Activated naive CD8-positive, alpha-beta T cell treated with anti-CD3 and anti-CD28 coated beads, Interleukin-2, amount 50 U/mL, for 24 hours (primary cell): ENCODE data around the gene MROH8.

Experiments used
- ATAC-seq: fragments of 150-1000 bp; cut with Tn5 transposase; one replicate; pipeline ENCODE4 v1.10.0; 2021
- DNase-seq: peaks from one replicate; pipeline ENCODE4 v3.0.0; 2021
- H3K27ac Mint-ChIP-seq: one replicate; pipeline ENCODE4 v1.8.0; 2021; ENCODE audit warnings: mild to moderate bottlenecking, mixed read lengths
- H3K27me3 Mint-ChIP-seq: one replicate; pipeline ENCODE4 v1.8.0; 2021; ENCODE audit warnings: mixed read lengths
- H3K36me3 Mint-ChIP-seq: one replicate; pipeline ENCODE4 v1.8.0; 2021; ENCODE audit warnings: low read depth, mixed read lengths
- H3K4me1 Mint-ChIP-seq: one replicate; pipeline ENCODE4 v1.8.0; 2021; ENCODE audit warnings: mixed read lengths
- H3K4me3 Mint-ChIP-seq: one replicate; pipeline ENCODE4 v1.8.0; 2021; ENCODE audit warnings: mild to moderate bottlenecking, moderate library complexity, mixed read lengths
- H3K9me3 Mint-ChIP-seq: one replicate; pipeline ENCODE4 v1.8.0; 2021; ENCODE audit warnings: mixed read lengths

The MROH8 gene

GRCh38 chr20:37178839-37179682 lies at the start of gene MROH8, which contains the start of gene RPN2:
TSS of gene MROH8 (minus strand) at chr20:37179548.
TSS of gene RPN2 (plus strand) at chr20:37179330. CDS start at chr20:37179357, 27 bp downstream.
- peak; percentile 95 for DNase-seq
- H3K27me3 Mint-ChIP-seq: no peaks in the 10 kb centered on the region

DNA sequence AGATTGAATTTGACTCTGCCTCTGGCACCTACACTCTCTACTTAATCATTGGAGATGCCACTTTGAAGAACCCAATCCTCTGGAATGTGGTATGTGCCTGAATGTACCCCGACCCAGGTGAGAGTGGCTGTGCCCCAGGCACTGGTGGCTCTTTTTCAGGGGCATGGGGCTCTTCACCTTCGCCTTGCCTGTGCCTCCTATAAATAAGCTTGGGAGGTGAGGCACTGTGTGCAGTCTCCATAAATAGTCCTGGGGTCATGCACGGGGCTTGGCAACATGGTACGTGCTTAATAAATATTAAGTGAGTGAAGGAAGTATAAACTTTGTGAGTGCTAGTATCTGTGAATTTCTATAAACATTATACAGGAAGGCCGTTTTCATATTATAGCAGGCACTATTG lies 49.3 kb upstream of the MROH8 start:
- Mint-ChIP-seq H3K36me3 (peaks cover 71% of the 10 kb centered on the region), H3K9me3 (no peaks in the 10 kb centered on the region), H3K4me3 (no peak overlapping the region), H3K27ac (no peak overlapping the region), H3K4me1 (no peaks in the 10 kb centered on the region), H3K27me3 (no peaks in the 10 kb centered on the region)
- DNase-seq: no peak
- no peak for ATAC-seq

More at GRCh38 chr20:37178839-37179682, at the start of gene MROH8, which contains the start of gene RPN2:
- peaks cover 39% of the 10 kb centered on the region for H3K4me1 Mint-ChIP-seq
- H3K9me3 Mint-ChIP-seq: no peaks in the 10 kb centered on the region
- H3K4me3 Mint-ChIP-seq: peak within 1 kb of the TSS; percentile 94
- peak; percentile 98 for ATAC-seq
- peaks cover 23% of the 10 kb centered on the region for H3K36me3 Mint-ChIP-seq
- H3K27ac Mint-ChIP-seq: peak within 1 kb of the TSS; percentile 95

- H3K27me3 Mint-ChIP-seq: no peaks in the 10 kb centered on the region
- no peak overlapping the region for H3K27ac Mint-ChIP-seq
- ATAC-seq: no peak
- no peak for DNase-seq
- peaks cover 75% of the 10 kb centered on the region for H3K36me3 Mint-ChIP-seq
- no peaks in the 10 kb centered on the region for H3K4me1 Mint-ChIP-seq
- no peaks in the 10 kb centered on the region for H3K9me3 Mint-ChIP-seq
- no peak overlapping the region for H3K4me3 Mint-ChIP-seq
Observed at GRCh38 chr20:37228082-37228481, 48.7 kb upstream of the MROH8 start.

GRCh38 chr20:37226889-37227288 lies 47.5 kb upstream of the MROH8 start:
- no peaks in the 10 kb centered on the region for H3K9me3 Mint-ChIP-seq
- no peaks in the 10 kb centered on the region for H3K27me3 Mint-ChIP-seq
- no peaks in the 10 kb centered on the region for H3K4me1 Mint-ChIP-seq
- DNase-seq (no peak), ATAC-seq (no peak)
- no peak overlapping the region for H3K27ac Mint-ChIP-seq
- H3K36me3 Mint-ChIP-seq: peaks cover 76% of the 10 kb centered on the region
- H3K4me3 Mint-ChIP-seq: no peak overlapping the region

DNA sequence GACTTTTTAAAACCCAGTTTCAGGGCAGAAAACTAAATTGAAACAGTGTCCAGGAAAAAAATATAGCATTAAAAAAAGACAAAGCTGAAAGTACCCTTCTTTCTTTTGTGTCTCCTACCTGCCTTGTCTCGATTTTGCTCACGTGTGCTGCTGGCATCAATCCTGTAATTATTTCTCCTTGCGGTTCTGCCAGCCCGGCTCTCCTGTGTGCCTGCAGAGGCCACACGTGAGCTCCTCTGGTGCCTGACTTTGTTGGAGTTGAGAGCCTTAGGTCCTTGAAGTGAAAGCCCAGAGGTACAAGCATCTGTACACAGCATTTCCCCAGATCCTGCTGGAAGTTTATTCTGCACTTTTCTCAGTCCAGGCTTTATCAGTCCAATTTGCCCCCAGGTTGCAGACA lies 45.8 kb upstream of the MROH8 start:
- Mint-ChIP-seq H3K27ac (no peak overlapping the region), H3K9me3 (no peaks in the 10 kb centered on the region), H3K27me3 (no peaks in the 10 kb centered on the region), H3K4me3 (no peak overlapping the region), H3K4me1 (no peaks in the 10 kb centered on the region), H3K36me3 (peaks cover 69% of the 10 kb centered on the region)
- no peak for ATAC-seq
- DNase-seq: no peak

DNA sequence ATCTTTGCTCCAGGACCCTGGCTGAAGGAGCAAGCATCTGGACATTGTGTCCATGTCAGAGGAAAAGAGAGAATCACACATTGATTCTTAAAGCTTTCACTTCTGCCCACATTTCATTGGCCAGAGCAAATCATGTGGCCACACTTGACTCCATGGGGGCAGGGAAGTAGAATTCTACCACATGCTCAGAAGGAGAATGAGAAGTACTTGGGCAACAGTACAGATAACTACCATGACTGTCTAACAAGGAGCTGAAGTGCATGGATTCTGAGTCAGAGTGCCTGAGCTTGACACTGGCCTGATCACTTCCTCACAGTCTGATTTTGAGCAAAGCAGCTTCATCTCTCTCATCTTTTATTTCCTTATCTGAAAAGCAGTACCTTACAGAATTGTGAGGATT lies 43.7 kb upstream of the MROH8 start:
- peak overlapping the region; percentile 37 for H3K27ac Mint-ChIP-seq
- no peaks in the 10 kb centered on the region for H3K27me3 Mint-ChIP-seq
- ATAC-seq: peak; percentile 43
- H3K4me3 Mint-ChIP-seq: no peak overlapping the region
- no peak for DNase-seq
- H3K9me3 Mint-ChIP-seq: no peaks in the 10 kb centered on the region
- H3K36me3 Mint-ChIP-seq: peaks cover 62% of the 10 kb centered on the region
- H3K4me1 Mint-ChIP-seq: no peaks in the 10 kb centered on the region

DNA sequence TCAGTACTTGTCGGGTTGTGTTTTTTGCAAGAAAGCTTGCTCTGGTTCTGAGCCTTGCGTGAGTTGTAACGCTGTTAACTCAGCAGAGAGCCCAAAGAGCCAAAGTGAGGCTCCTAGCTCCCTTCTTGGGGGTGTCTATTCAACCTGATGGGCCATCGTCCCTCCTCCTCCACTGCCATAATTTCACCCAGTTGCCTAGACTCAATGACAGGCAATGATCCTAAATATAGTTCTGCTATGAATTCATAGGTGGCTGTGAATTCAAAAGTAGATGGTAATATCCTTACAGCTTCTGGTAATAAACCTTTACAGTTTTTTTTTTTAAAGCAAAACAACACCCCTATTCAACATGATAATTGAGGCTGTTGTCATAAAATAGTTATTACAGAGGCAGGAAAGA lies 42.7 kb upstream of the MROH8 start:
- H3K27ac Mint-ChIP-seq: no peak overlapping the region
- H3K27me3 Mint-ChIP-seq: no peaks in the 10 kb centered on the region
- H3K36me3 Mint-ChIP-seq: peaks cover 53% of the 10 kb centered on the region
- ATAC-seq (no peak), DNase-seq (no peak)
- no peaks in the 10 kb centered on the region for H3K4me1 Mint-ChIP-seq
- no peak overlapping the region for H3K4me3 Mint-ChIP-seq
- H3K9me3 Mint-ChIP-seq: no peaks in the 10 kb centered on the region

GRCh38 chr20:37220731-37221130 lies 41.4 kb upstream of the MROH8 start:
- Mint-ChIP-seq H3K36me3 (peaks cover 55% of the 10 kb centered on the region), H3K27me3 (no peaks in the 10 kb centered on the region), H3K4me3 (no peak overlapping the region), H3K9me3 (no peaks in the 10 kb centered on the region), H3K4me1 (no peaks in the 10 kb centered on the region), H3K27ac (no peak overlapping the region)
- ATAC-seq (no peak), DNase-seq (no peak)

- H3K27ac Mint-ChIP-seq: no peak overlapping the region
- H3K9me3 Mint-ChIP-seq: no peaks in the 10 kb centered on the region
- H3K4me1 Mint-ChIP-seq: peaks cover 7% of the 10 kb centered on the region
- ATAC-seq (no peak), DNase-seq (no peak)
- peaks cover 55% of the 10 kb centered on the region for H3K36me3 Mint-ChIP-seq
- no peak overlapping the region for H3K4me3 Mint-ChIP-seq
- H3K27me3 Mint-ChIP-seq: no peaks in the 10 kb centered on the region
Observed at GRCh38 chr20:37219751-37220668, 40.7 kb upstream of the MROH8 start.

DNA sequence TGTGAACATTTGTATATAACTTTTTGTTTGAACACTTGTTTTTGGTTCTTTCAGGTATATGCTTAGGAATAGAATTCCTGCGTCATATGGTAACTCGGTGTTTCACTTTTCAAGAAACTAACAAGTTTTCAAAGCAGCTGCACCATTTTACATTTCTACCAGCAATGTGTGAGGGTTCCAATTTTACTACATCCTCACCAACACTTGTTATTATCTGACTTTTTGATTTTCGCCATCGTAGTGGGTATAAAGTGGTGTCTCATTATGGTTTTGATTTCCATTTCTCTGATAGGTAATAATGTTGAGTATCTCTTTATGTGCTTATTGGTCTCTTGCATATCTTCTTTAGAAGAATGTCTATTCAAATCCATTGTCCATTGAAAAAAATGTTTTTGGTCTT lies 39.6 kb upstream of the MROH8 start:
- Mint-ChIP-seq H3K36me3 (peaks cover 52% of the 10 kb centered on the region), H3K4me1 (peaks cover 11% of the 10 kb centered on the region), H3K4me3 (no peak overlapping the region), H3K9me3 (no peaks in the 10 kb centered on the region), H3K27ac (no peak overlapping the region), H3K27me3 (no peaks in the 10 kb centered on the region)
- no peak for ATAC-seq
- no peak for DNase-seq

DNA sequence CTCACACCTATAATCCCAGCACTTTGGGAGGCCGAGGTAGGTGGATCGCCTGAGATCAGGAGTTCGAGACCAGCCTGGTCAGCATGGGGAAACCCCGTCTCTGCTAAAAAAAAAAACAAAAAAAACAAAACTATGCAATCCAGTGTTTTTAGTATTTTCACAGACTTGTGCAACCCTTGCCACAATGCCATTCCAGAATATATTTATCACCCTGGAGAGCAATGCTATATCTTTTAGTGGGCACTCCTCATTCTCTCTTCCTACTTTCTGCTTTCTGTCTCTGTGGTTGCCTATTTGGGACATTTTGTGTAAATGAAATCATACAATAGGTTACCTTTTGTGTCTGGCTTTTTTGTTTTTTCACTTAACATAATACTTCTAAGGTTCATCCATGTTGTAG lies 39.1 kb upstream of the MROH8 start:
- H3K9me3 Mint-ChIP-seq: no peaks in the 10 kb centered on the region
- no peak overlapping the region for H3K4me3 Mint-ChIP-seq
- H3K36me3 Mint-ChIP-seq: peaks cover 51% of the 10 kb centered on the region
- H3K27ac Mint-ChIP-seq: no peak overlapping the region
- H3K27me3 Mint-ChIP-seq: no peaks in the 10 kb centered on the region
- ATAC-seq: no peak
- peaks cover 11% of the 10 kb centered on the region for H3K4me1 Mint-ChIP-seq
- no peak for DNase-seq

DNA sequence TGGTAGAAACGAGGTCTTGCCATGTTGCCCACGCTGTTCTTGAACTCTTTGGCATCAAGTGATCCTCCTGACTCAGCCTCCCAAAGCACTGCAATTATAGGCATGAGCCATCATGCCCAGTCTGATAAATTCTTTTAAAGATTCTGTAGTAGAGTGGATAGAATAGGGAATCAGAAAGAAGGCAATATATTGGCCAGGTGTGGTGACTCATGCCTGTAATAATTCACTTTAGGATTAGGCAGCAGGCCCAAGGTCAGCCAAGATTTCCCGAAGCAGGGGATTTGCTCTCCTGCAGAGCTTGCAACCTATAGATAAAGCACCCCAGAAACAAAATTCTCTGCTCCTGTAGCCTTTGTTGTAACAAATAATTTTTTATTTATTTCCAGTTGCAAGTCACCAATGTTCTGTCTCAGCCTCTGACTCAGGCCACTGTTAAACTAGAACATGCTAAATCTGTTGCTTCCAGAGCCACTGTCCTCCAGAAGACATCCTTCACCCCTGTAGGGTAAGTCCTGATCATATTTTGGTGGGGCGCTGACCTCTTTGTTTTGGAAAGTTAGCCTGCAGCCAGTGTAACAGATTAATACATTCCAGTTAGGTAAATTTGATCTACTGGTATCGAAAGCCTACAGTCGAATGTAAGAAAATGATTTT lies 30.4 kb upstream of the MROH8 start:
- Mint-ChIP-seq H3K4me1 (peaks cover 3% of the 10 kb centered on the region), H3K36me3 (peaks cover 49% of the 10 kb centered on the region), H3K27me3 (no peaks in the 10 kb centered on the region), H3K27ac (no peak overlapping the region), H3K4me3 (no peak overlapping the region), H3K9me3 (no peaks in the 10 kb centered on the region)
- DNase-seq: no peak
- no peak for ATAC-seq

GRCh38 chr20:37209193-37209592 lies 29.8 kb upstream of the MROH8 start:
- ATAC-seq: no peak
- H3K27me3 Mint-ChIP-seq: no peaks in the 10 kb centered on the region

DNA sequence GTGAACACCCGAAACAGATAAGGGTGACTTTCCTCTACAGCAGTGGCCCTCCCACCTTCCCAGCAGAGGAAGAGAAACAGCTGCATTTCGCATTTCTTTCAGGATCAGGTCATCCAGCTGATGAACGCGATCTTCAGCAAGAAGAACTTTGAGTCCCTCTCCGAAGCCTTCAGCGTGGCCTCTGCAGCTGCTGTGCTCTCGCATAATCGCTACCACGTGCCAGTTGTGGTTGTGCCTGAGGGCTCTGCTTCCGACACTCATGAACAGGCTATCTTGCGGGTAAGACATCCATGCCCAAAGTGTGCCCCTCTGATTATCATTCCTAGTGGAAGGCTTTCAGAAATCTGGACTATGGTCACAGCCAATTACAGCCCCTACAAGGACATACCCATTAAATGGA lies 27.8 kb upstream of the MROH8 start:
- Mint-ChIP-seq H3K36me3 (peaks cover 47% of the 10 kb centered on the region), H3K4me1 (no peaks in the 10 kb centered on the region), H3K27me3 (no peaks in the 10 kb centered on the region), H3K4me3 (no peak overlapping the region), H3K27ac (no peak overlapping the region), H3K9me3 (no peaks in the 10 kb centered on the region)
- no peak for DNase-seq
- ATAC-seq: no peak

More at GRCh38 chr20:37209193-37209592, 29.8 kb upstream of the MROH8 start:
- no peaks in the 10 kb centered on the region for H3K4me1 Mint-ChIP-seq
- no peak for DNase-seq
- no peak overlapping the region for H3K4me3 Mint-ChIP-seq
- peaks cover 51% of the 10 kb centered on the region for H3K36me3 Mint-ChIP-seq
- no peak overlapping the region for H3K27ac Mint-ChIP-seq
- H3K9me3 Mint-ChIP-seq: no peaks in the 10 kb centered on the region
